ENCODE results near the gene KCNIP4.

GRCh38 chr4:21735866-21736265, 212.7 kb downstream of the KCNIP4 start:
- TF ChIP-seq CTCF (IDR thresholded peaks at IDR 0.05) (no peak), POLR2A (IDR thresholded peaks at IDR 0.05) (no peak)
